Measurements from ENCODE around the gene MMEL1.

GRCh38 chr1:2635361-2636010, 2.7 kb upstream of the MMEL1 start:
- no peak for TF ChIP-seq POLR2A (IDR thresholded peaks at IDR 0.05)
- TF ChIP-seq CTCF (IDR thresholded peaks at IDR 0.05) = no peak
- no peak for TF ChIP-seq POLR2AphosphoS5 (IDR thresholded peaks at IDR 0.05)

Measured in prostate gland (tissue), 2 donors.